Embryonic facial prominence (tissue), 1 donor: ENCODE data around the gene SPAG16.
"Not testable (repeated sequence)": the region's sequence is repeated elsewhere in the genome, so short reads cannot be mapped to it uniquely, and the experiment has no call there.

Source experiments
- DNase-seq: peaks from one replicate; pipeline ENCODE4 v3.0.0-alpha.2; 2016; ENCODE audit errors: extremely low spot score

SPAG16 gene

GRCh38 chr2:213691351-213691750, 407.1 kb downstream of the SPAG16 start:
- no peak for DNase-seq

- no peak for DNase-seq
Observed at GRCh38 chr2:213696442-213696841, 412.2 kb downstream of the SPAG16 start.

- not testable (repeated sequence) for DNase-seq
Observed at GRCh38 chr2:213701365-213701764, 417.1 kb downstream of the SPAG16 start.

- DNase-seq, result no peak
Observed at GRCh38 chr2:213703406-213704098, 419.3 kb downstream of the SPAG16 start.

DNA sequence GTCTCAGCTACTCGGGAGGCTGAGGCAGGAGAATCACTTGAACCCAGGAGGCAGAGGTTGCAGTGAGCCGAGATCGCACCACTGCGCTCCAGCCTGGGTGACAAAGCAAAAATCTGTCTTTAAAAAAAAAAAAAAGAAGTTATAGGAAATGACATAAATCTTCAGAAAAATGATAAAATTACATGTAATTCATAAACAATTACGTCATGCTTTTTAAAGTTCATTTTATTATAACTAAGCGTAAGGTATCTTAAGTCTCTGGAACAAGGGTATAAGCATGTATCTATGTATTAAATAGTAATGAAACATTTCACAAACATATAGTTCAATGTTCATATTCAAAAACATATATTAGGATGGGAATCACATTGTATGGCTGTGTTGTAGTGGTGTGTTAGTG, 425.9 kb downstream of the SPAG16 start:
- DNase-seq, result no peak

DNA sequence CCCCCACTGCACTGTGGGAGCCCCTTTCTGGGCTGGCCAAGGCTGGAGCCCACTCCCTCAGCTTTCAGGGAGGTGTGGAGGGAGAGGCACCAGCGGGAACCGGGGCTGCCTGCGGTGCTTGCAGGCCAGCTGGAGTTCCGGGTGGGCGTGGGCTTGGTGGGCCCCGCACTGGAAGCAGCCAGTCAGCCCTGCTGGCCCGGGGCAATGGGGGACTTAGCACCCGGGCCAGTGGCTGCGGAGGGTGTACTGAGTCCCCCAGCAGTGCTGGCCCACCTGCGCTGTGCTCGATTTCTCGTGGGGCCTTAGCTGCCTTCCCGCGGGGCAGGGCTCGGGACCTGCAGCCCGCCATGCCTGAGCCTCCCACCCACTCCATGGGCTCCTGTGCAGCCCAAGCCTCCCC, 434.1 kb downstream of the SPAG16 start:
- DNase-seq, result not testable (repeated sequence)

DNA sequence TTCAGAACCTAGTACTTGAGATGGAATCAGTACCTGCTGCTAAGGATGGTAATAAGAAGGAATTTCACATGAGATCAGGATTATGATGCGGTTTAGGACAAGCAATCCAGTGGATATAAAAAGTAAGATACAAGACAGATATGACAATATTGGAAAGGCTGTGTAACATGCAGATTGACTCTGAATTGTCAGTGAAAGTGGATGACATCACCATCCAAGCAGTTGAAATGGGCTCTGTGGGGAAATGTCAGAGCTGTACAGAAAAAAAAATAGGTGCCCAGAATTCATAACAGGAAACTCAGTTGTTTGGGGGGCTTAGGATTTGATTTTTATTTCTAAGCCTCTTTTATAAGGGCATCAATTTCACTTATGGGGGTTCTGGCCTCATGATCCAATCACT, 438.3 kb downstream of the SPAG16 start:
- no peak for DNase-seq

DNA sequence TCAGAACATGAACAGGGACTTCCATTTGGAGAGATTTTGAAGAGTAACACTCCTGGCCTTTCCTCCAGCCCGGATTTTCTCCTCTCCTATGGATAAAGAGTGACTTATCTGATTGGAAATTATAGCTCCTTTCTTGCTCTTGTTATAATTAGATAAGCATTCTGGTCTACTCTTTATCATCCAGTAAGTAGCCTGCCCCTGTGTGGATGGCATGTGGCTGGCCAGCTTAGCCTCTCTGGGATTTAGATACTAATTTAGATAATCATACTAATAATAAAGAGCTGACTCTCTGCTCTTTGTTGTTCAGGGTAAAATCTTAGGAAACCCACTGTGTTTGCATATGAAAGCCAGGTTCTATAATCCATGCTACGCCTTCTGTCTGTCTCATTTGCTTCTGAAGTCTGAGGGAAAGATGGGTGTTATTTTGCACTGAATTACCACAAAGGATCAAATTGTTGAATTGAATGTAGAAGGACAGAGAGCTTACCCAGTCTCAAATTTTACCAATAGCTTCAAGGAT, 438.8 kb downstream of the SPAG16 start:
- DNase-seq, result no peak

DNA sequence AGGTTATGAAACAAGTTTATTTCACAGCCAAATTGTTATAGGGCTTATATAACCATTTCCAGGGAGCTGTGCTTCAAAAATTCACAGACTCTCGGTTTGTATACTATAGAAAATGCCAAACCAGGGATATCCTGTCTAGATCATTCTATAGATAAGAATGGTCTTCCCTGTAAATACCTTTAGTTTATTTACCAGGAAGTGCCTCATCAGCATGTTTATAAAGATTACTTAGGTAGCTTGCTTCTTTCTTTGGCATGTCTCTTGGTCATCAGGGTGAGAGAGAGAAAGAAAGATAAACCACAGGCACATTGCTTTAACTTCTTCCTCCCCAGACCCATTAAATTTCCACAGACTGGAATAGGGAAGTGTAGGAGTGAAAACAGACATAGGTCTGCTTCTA, 439.4 kb downstream of the SPAG16 start:
- DNase-seq, result no peak

- no peak for DNase-seq
Observed at GRCh38 chr2:213726101-213726500, 441.8 kb downstream of the SPAG16 start.

DNA sequence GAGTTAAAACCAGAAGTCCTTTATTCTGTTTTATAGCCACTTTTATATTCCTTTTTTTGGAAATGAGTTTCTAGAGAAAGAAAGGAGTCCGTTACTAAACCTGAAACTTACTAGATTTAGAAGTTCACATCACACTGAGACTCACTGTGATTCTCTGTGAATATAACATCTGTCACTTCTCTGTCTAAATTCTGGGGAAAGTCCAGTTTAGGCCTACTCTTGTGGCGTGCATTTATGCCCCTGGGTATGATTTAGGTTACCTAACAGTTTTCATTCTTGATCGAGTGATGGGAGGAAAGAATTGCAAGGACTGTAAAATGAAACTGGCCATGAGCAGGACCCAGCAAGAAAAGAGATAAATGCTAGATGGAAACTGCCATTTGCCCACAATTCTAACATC, 449.6 kb downstream of the SPAG16 start:
- no peak for DNase-seq

- DNase-seq, result no peak
Observed at GRCh38 chr2:213740453-213740852, 456.2 kb downstream of the SPAG16 start.

GRCh38 chr2:213751446-213751845, 467.2 kb downstream of the SPAG16 start:
- no peak for DNase-seq

DNA sequence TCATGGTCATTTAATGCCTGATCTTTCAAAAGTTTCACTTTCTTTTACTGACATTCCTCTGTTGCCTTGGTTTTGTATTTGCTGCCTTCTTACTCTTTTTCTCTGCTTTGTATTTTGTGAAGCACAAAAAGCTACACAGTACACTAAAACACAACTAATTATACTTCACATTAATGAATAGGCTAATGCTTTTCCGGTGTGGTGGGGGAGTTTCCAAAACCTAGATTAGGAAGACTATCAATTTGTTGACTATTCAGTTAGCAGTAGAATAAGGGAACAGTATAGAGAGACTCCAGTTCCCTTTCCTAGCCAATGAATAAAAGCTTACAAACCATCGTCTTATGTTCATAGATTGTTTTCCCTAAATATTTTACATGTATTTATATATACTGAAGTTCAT, 468.3 kb downstream of the SPAG16 start:
- DNase-seq, result no peak

GRCh38 chr2:213757525-213757924, 473.3 kb downstream of the SPAG16 start:
- no peak for DNase-seq

DNA sequence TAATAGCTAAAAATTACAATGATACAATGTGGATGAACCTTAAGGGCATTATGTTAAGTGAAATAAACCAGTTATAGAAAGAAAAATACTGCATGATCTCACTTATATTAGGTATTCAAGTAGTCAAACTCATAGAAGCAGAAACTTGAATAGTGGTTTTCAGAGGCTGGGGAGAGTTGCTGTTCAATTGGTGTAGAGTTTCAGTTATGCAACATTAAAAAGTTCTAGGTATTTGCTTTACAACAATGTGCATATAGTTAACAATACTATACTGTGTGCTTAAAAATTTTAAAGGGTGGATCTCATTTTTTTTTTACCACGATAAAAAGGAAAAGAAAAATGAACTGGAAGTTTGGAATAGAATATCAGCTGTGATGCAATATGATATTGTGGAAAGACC, 479.1 kb downstream of the SPAG16 start:
- DNase-seq, result no peak

DNA sequence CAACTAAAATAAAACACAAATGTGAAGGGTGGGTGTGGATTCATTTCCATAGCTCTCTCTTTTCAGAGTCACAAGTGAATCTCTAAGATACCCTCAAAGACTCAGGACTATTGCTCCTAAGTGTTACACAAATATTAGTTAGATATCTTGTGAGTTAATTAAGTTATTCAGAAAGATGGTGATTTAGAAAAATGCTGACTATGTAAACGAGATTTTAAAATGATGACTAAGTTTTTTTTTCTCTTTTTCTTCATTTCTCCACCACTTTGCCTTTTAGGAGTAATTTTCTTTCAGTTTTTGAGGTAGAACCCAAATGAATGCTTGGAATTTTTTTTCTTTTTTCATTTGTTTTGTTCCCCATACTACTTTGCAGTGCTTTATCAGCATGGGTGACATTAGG, 479.7 kb downstream of the SPAG16 start:
- no peak for DNase-seq

DNA sequence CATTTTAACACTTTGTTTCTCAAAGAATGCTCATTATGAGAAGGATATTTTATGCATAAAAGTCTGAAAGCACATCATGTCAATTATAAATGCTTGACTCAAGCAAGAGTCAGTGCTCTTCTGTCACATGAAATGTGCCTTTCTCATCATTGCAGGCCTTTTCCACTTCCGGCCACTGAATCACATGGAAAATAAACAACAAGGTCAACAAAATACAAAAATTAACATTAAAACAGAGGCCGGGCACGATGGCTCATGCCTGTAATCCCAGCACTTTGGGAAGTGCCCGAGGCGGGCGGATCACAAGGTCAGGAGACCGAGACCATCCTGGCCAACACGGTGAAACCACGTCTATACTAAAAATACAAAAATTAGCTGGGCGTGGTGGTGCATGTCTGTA, 480.6 kb downstream of the SPAG16 start:
- DNase-seq, result no peak

DNA sequence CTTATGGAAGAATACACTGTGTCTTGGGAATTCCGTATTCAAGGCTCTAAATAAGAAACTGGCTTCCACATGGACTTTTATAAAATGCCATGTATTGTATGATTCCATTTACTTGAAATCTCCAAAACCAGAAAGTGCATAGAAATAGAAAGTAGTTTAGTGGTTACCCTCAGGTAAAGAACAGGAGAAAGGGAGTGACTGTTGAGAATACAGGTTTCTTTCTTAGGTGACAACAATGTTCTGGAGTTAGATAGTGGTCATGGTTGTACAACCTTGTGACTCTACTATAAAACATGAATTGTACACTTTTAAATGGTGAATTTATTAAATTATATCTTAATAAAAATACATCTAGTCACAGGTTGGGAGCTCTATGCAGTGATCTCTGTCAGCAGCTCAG, 481.8 kb downstream of the SPAG16 start:
- no peak for DNase-seq

DNA sequence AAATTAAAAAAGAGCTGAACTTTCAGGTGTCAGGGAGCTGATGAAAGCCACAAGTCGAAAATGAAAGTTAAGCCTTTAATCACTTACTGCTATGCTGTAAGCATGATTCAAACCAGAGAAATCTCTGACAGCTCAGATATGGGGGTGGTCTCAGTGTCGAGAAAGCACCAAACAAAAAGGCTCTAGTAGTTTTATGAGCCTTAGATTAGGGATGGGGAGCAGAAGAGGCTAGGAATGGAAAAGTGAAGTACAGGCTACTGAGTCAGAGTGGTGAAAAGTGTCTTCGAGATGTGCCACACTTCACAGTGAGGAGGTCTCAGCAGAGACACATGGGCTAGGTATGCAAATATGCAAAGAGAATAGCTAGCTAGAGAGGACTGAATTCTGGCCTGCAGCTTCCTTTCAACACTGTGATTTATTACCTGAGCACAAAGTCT, 482.2 kb downstream of the SPAG16 start:
- no peak for DNase-seq

- DNase-seq, result no peak
Observed at GRCh38 chr2:213787869-213788268, 503.6 kb downstream of the SPAG16 start.

DNA sequence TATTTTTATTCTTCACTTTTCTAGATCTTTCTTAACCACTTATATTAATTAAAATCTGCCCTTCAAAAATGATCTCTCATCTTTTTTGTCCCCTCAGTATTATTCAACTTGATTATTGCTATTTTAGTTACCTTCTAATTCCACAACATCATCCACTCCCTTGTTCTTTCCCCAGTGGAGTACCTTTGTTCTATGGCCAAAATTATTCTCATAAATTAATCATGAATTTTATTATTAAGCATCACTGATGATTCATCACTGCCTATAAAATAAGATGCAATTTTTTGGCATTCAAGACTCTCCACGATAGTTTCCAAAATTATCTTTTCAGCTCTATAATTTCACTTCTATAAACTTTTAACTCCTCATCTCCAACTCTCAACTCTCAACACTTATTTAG, 505.7 kb downstream of the SPAG16 start:
- no peak for DNase-seq

DNA sequence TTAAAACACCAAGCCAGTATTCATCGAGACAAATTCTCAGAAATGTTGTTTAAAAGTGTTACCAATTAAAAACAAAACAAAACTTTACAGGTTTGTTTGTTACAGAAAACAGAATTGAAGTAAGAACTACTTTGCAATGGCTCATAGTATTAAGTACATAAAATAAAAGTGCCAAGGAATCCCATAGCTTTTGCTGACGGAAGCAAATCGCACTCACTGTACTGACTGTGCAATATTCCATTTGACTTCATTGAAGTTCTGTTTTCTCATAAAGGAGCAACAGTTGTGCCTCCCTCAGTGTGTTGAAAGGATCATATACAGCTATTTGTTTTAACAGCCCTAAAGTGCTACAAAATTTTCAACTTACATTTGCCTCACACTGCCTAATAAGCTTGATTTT, 507.8 kb downstream of the SPAG16 start:
- no peak for DNase-seq

- no peak for DNase-seq
Observed at GRCh38 chr2:213806125-213806726, 522.0 kb downstream of the SPAG16 start.
